Progenitor cell of endocrine pancreas (in vitro differentiated cells): Measurements from ENCODE around the gene KIF25. TPM values are rescaled to one million over a fixed set of nuclear protein-coding genes. Genes with fewer than 3 reads are reported as not detected.

Source experiments
- DNase-seq: peaks from one replicate; pipeline ENCODE4 v3.0.0; 2021; ENCODE audit warnings: low spot score; ENCODE audit not compliant: unreplicated experiment
- H3K27ac Mint-ChIP-seq: 2 replicates; pipeline ENCODE4 v1.8.0; 2021; ENCODE audit warnings: mild to moderate bottlenecking, moderate library complexity, mixed read lengths
- H3K27me3 Mint-ChIP-seq: 2 replicates; pipeline ENCODE4 v1.8.0; 2021; ENCODE audit warnings: mixed read lengths
- H3K36me3 Mint-ChIP-seq: 2 replicates; pipeline ENCODE4 v1.8.0; 2022; ENCODE audit warnings: mixed read lengths; ENCODE audit not compliant: insufficient read depth
- H3K4me1 Mint-ChIP-seq: 2 replicates; pipeline ENCODE4 v1.8.0; 2021; ENCODE audit warnings: low read depth, mixed read lengths
- H3K4me3 Mint-ChIP-seq: 2 replicates; pipeline ENCODE4 v1.8.0; 2021; ENCODE audit warnings: low read depth, mild to moderate bottlenecking, moderate library complexity, mixed read lengths
- H3K9me3 Mint-ChIP-seq: 2 replicates; pipeline ENCODE4 v1.8.0; 2021; ENCODE audit warnings: low read depth, mixed read lengths
- total RNA-seq: library from RNA; stranded (reverse); gene quantifications from 2 replicates; pipeline ENCODE4 v1.2.1, GENCODE V29; 2021
- TF ChIP-seq, protein P1 (sequence below): fragments of 200-600 bp; sonication (generic); IDR thresholded peaks from one replicate; pipeline ENCODE4 v1.5.0; 2021; ENCODE audit warnings: antibody characterized with exemption, mild to moderate bottlenecking; ENCODE audit not compliant: unreplicated experiment

Gene KIF25
- total RNA-seq, 1 donor from 2014 or later: not detected

GRCh38 chr6:167988945-167989841 is 8.3 kb upstream of the KIF25 start:
- Mint-ChIP-seq H3K27ac (peak overlapping the region; percentile 62), H3K4me1 (no peaks in the 10 kb centered on the region), H3K4me3 (no peak overlapping the region), H3K27me3 (no peaks in the 10 kb centered on the region), H3K9me3 (no peaks in the 10 kb centered on the region), H3K36me3 (no peaks in the 10 kb centered on the region)
- TF ChIP-seq, protein P1, sequence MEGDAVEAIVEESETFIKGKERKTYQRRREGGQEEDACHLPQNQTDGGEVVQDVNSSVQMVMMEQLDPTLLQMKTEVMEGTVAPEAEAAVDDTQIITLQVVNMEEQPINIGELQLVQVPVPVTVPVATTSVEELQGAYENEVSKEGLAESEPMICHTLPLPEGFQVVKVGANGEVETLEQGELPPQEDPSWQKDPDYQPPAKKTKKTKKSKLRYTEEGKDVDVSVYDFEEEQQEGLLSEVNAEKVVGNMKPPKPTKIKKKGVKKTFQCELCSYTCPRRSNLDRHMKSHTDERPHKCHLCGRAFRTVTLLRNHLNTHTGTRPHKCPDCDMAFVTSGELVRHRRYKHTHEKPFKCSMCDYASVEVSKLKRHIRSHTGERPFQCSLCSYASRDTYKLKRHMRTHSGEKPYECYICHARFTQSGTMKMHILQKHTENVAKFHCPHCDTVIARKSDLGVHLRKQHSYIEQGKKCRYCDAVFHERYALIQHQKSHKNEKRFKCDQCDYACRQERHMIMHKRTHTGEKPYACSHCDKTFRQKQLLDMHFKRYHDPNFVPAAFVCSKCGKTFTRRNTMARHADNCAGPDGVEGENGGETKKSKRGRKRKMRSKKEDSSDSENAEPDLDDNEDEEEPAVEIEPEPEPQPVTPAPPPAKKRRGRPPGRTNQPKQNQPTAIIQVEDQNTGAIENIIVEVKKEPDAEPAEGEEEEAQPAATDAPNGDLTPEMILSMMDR: no peak
- DNase-seq: no peak

DNA sequence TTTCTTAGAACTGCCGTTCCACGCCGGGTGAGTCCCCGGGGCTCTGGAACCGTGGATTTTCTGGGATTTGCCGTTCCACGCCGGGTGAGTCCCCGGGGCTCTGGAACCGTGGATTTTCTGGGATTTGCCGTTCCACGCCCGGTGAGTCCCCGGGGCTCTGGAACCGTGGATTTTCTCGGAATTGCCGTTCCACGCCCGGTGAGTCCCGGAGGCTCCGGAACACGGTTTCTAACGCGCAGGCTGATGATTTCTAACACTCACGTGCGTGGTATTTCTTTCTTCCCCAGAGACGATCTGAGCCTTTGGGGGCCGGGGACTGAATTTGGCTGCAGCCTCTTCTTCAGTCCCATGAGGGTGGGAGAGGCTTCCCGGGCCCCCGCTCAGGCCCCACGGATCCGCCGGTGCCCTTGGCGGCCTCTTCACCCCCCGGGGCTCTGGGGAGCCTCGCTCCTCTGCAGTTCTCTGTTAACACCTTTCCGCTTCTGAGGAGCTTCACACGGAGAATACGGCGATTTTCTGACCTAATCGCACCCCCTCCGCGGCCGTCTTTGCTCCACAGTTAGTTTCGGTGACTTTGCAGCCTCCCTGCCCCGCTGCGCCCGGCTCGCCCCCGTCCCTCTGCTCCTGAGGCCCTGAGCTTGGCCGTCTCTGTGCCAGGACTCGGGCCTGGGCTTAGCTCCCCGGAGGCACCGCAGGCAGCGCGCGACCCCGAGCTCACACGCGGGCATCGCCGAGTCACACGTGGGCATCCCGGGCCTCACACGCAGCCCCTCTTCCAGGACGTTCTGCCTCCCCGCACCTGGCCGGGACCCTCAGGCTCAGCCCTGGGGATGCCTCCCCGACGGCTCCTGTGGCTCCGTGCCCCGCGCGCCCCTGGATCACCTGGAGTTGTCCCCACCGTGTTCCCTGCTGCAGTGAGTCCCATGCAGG is 7.2 kb upstream of the KIF25 start:
- Mint-ChIP-seq H3K36me3 (no peaks in the 10 kb centered on the region), H3K4me1 (no peaks in the 10 kb centered on the region), H3K4me3 (no peak overlapping the region), H3K9me3 (no peaks in the 10 kb centered on the region), H3K27ac (peak overlapping the region; percentile 29), H3K27me3 (no peaks in the 10 kb centered on the region)
- DNase-seq: no peak
- TF ChIP-seq, protein P1: no peak

DNA sequence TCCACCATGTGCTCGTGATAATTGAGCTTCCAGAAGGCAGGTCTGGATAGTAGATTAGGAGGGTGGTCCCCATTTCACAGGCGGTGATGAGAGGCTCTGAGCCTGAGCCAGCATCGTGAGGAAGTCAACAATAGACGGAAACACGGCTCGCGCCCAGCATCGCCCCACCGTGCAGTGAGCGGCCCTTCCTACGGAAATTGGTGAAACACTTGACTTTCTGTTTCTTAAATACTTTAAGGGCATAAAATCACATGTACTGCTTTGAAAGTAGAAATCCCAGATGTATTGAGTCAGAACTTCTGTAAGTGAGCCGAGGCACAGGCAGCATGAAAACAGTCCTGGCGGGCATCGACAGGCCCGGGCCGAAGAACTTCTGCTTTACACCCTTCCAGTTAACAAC is 4.3 kb upstream of the KIF25 start:
- Mint-ChIP-seq H3K4me3 (no peak overlapping the region), H3K4me1 (peaks cover 2% of the 10 kb centered on the region), H3K9me3 (no peaks in the 10 kb centered on the region), H3K27me3 (no peaks in the 10 kb centered on the region), H3K36me3 (no peaks in the 10 kb centered on the region), H3K27ac (no peak overlapping the region)
- TF ChIP-seq, protein P1: no peak
- DNase-seq: no peak

DNA sequence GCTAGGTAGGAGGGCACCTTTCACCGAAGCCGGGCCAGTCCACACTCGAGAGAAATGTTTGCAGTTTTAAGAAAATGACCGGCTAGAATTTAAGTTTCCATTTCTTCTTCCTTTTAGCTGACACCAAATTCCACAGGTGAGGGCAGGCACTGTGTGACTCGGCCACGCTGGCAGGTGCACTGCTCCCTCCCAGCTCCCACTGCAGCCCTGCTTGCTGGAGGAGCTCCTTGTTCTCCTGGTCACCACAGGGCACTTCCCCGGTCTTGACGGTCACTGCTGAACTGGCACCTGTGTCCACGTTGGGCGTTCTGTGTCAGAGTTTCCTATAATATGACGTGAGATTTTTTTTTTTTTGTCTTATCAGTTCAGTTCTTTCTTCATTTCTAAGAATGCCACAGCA is 3.6 kb upstream of the KIF25 start:
- no peak for DNase-seq
- Mint-ChIP-seq H3K27ac (no peak overlapping the region), H3K27me3 (no peaks in the 10 kb centered on the region), H3K4me3 (no peak overlapping the region), H3K9me3 (no peaks in the 10 kb centered on the region), H3K4me1 (peaks cover 2% of the 10 kb centered on the region), H3K36me3 (no peaks in the 10 kb centered on the region)
- TF ChIP-seq, protein P1: no peak

DNA sequence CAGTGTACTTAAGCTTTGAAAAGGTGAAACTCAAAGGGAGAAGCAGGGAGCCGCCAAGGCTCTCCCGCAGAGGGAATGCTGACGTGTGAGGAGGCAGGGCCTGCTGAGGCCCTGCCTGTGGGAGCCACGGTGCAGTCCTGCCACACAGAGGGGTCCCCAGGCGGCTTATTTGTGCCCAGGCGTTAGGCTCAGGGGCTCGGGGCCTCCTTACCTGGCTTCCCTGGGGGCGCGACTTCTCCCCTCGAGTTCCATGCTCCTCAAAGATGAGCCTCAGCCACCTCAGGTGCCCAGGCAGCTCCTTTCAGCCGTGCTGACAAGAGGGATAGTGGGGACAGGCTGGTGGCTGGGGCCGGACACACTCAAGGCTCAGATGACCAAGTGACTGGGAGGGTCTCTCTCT is 2.2 kb upstream of the KIF25 start:
- no peak for DNase-seq
- TF ChIP-seq, protein P1: no peak
- Mint-ChIP-seq H3K4me3 (no peak overlapping the region), H3K27ac (no peak overlapping the region), H3K9me3 (no peaks in the 10 kb centered on the region), H3K36me3 (no peaks in the 10 kb centered on the region), H3K27me3 (no peaks in the 10 kb centered on the region), H3K4me1 (peaks cover 2% of the 10 kb centered on the region)
